ENCODE results near the gene PLEKHG2.
A peak's percentile ranks its signal among the peaks of the same experiment; 100 is the strongest.

The PLEKHG2 gene

DNA sequence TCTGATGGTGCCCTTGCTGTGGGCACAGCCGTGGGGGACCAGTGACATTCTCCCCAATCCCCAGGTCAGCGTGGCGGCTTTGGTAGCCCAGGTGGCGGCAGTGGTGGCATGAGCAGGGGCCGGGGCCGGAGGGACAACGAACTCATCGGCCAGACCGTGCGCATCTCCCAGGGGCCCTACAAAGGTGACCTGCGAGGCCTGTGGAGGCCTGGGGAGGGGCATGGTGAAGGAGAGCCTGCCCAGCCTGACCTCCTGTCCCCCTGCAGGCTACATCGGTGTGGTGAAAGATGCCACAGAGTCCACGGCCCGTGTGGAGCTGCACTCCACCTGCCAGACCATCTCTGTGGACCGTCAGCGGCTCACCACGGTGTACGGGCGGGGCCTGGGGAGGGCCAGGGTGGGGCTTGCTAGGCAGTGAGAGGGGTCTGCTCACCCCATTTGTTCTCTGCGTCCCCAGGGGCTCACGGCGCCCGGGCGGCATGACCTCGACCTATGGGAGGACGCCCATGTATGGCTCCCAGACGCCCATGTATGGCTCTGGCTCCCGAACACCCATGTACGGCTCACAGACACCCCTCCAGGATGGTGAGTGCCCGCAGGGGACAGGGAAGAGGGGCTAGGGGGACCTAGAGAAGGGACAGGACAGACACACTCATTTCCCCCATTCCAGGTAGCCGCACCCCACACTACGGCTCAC, 60.4 kb downstream of the PLEKHG2 start:
- no peak overlapping the region for H3K4me3 Mint-ChIP-seq
- H3K4me1 Mint-ChIP-seq, result peaks cover 15% of the 10 kb centered on the region
- no peaks in the 10 kb centered on the region for H3K27me3 Mint-ChIP-seq
- peaks cover 19% of the 10 kb centered on the region for H3K36me3 Mint-ChIP-seq
- H3K27ac Mint-ChIP-seq, result peak overlapping the region; percentile 35
- no peaks in the 10 kb centered on the region for H3K9me3 Mint-ChIP-seq

GRCh38 chr19:39473443-39473960, 61.0 kb downstream of the PLEKHG2 start:
- H3K36me3 Mint-ChIP-seq, result peaks cover 19% of the 10 kb centered on the region
- no peaks in the 10 kb centered on the region for H3K9me3 Mint-ChIP-seq
- no peak overlapping the region for H3K4me3 Mint-ChIP-seq
- H3K27ac Mint-ChIP-seq, result no peak overlapping the region
- peaks cover 15% of the 10 kb centered on the region for H3K4me1 Mint-ChIP-seq
- no peaks in the 10 kb centered on the region for H3K27me3 Mint-ChIP-seq

GRCh38 chr19:39474139-39474620, 61.7 kb downstream of the PLEKHG2 start:
- Mint-ChIP-seq H3K9me3 (no peaks in the 10 kb centered on the region), H3K4me3 (no peak overlapping the region), H3K27me3 (no peaks in the 10 kb centered on the region), H3K4me1 (peaks cover 15% of the 10 kb centered on the region), H3K27ac (peak overlapping the region; percentile 62), H3K36me3 (peaks cover 19% of the 10 kb centered on the region)

DNA sequence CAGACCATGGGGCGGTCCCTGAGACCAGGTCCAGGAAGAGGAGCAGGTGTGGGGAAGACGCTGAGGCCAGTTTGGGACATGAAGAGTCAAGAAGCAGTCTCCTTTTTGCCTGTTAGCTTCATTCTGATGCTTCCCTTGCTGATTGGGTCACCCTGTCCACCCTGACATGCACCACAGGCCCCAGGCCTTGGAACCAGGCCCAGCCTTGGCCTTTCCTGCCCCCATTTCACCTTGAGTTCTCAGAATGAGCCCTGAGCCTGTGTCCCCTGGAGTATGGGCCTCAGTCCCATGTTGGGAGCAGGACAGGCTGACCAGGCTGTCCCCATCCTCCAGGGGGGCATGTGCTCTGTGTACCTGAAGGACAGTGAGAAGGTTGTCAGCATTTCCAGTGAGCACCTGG, 63.3 kb downstream of the PLEKHG2 start:
- Mint-ChIP-seq H3K36me3 (peaks cover 15% of the 10 kb centered on the region), H3K27ac (no peak overlapping the region), H3K27me3 (no peaks in the 10 kb centered on the region), H3K4me3 (no peak overlapping the region), H3K9me3 (no peaks in the 10 kb centered on the region), H3K4me1 (peaks cover 23% of the 10 kb centered on the region)
